Measurements from ENCODE around the gene FILIP1L.

FILIP1L gene

DNA sequence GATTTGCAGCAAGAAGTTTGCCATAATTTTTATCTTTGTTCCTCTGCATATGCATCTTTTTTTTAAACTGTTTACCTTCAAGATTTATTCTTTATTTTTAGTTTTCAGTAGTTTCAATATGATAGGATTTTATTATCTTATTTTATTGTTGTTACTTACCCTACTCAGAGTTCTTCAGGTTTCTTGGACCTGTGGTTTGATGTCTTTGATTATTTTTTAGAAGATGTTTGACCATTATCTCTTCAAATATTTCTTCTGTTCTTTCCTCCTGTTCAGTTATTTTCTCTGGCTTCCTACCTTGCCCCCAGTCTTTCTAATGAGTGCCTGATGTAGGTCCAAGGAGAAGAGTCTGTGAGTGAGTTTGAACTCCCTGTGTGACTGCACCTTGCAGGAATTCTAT is 137.7 kb downstream of the FILIP1L start:
- H3K27ac Mint-ChIP-seq = no peak overlapping the region
- intact Hi-C loops (cut with micrococcal nuclease) = no loop called here
- H3K36me3 Mint-ChIP-seq (ENCODE audit: low read depth) = no peaks in the 10 kb centered on the region
- peaks cover 9% of the 10 kb centered on the region for H3K4me1 Mint-ChIP-seq (ENCODE audit: low read depth)
- H3K9me3 Mint-ChIP-seq = no peaks in the 10 kb centered on the region
- no peaks in the 10 kb centered on the region for H3K27me3 Mint-ChIP-seq
- no peak overlapping the region for H3K4me3 Mint-ChIP-seq

DNA sequence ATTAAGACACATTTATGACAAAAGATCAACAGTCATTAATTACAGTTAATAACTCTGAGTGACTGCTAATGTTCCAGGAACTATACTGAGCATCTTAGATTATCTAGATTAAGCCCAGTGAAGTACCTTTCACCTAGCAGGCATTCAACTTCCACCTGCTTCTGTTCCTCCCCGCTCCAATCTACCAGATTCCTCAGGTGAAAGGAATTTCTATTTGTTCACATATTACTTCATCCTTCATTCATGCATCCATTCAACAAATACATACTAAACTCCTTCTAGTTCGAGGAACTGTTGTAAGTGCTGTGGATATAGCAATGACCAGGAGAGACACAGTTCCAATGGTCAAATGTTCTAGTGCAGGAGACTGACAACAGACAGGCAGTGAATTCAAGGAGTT is 139.3 kb downstream of the FILIP1L start:
- Mint-ChIP-seq H3K9me3 (no peaks in the 10 kb centered on the region), H3K27ac (no peak overlapping the region), H3K27me3 (no peaks in the 10 kb centered on the region), H3K4me1 (ENCODE audit: low read depth) (peaks cover 4% of the 10 kb centered on the region), H3K4me3 (no peak overlapping the region), H3K36me3 (ENCODE audit: low read depth) (no peaks in the 10 kb centered on the region)
- intact Hi-C loops (cut with micrococcal nuclease) = no loop called here

DNA sequence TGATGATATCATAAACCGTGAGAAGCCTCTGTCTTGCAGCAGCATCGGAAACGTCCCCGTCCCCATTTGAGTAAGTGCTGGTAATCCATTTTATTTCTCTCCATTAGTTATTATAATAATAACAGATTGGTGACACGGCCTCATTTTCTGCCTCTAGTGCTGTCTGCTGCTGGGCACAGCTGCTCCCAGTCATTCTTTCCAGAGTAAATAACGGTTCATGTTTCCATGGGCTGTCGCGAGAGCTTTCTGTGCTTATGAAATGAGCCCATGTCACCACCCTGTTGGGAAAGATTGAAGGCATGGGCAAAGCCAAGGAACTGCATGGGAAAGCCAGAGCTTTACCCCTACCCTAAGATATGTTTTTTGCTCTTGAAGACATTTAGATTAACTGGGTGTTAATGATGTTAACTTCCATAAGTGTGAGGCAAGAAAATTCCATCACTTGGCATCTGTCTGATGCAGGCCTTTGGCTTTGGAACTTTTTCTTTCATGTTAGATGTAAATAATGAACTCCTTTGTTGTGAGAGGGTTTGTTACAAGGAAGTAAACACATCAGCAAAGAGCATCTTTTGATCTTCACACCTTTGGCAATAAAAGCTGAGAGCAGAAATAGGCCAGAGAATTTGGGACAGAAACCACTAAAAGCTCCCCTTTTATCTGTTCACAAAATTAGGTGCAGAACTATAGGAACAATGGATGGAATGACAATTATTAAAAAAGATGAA is 141.8 kb downstream of the FILIP1L start:
- H3K4me3 Mint-ChIP-seq = no peak overlapping the region
- H3K9me3 Mint-ChIP-seq = no peaks in the 10 kb centered on the region
- peaks cover 11% of the 10 kb centered on the region for H3K4me1 Mint-ChIP-seq (ENCODE audit: low read depth)
- H3K27ac Mint-ChIP-seq = no peak overlapping the region
- H3K27me3 Mint-ChIP-seq = no peaks in the 10 kb centered on the region
- intact Hi-C loops (cut with micrococcal nuclease) = no loop called here
- no peaks in the 10 kb centered on the region for H3K36me3 Mint-ChIP-seq (ENCODE audit: low read depth)

DNA sequence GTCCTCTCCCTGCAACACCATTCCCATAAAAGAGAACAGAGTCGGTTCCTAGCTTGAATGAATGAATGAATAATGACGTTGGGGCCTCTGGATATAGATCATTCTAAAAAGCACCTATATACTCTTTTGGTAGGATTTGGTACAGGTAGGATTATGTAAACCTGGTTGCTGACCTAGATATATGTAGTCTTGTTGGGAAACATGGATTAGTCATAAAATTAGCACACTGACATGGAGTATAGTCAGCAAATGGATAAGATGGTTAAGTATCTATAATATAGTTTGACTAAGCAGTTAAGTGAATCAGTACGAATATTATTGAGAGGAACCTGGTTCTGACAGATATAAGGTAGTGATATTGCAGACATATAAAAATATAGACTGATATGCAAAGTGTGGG is 142.5 kb downstream of the FILIP1L start:
- no peak overlapping the region for H3K4me3 Mint-ChIP-seq
- intact Hi-C loops (cut with micrococcal nuclease) = no loop called here
- H3K27me3 Mint-ChIP-seq = no peaks in the 10 kb centered on the region
- H3K27ac Mint-ChIP-seq = no peak overlapping the region
- H3K9me3 Mint-ChIP-seq = no peaks in the 10 kb centered on the region
- no peaks in the 10 kb centered on the region for H3K36me3 Mint-ChIP-seq (ENCODE audit: low read depth)
- H3K4me1 Mint-ChIP-seq (ENCODE audit: low read depth) = peaks cover 11% of the 10 kb centered on the region

DNA sequence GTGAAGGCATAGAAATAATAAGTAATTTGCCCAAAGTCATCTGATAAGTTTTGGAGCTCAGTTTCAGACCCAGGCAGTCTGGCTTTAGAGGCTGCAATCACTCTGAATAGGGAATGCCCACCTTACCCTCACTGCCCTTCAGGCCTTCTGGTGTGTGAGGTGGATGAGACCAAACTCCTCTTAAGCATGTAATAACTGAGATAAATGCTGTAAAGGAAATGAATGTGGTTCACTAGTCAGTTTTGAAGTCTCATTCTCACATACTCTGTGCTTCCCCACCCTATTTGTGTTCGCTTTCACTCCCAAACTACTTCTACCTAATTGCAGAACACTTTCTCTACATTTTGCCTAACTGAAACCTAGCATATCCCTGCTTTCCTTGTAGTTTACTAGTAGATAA is 144.1 kb downstream of the FILIP1L start:
- no peaks in the 10 kb centered on the region for H3K9me3 Mint-ChIP-seq

DNA sequence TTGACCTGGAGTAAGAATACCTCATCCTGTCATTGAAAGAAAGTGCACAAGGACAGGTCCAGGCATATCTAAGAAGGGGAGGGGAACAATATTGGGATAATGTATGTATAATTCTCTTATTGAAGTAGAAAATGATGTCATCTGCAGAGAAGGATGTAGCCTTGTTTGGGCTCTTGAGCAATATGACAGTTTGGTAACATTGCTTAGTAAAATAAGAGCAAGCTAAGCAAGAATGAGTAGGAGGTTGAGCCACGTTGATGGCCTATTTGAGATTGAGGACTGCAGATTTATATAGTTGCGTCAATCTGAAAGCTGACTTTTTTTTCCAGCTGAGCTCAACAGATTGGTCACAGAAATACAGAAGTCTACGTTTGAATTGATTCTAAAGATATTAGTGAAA is 145.2 kb downstream of the FILIP1L start:
- Mint-ChIP-seq H3K36me3 (ENCODE audit: low read depth) (no peaks in the 10 kb centered on the region), H3K4me3 (no peak overlapping the region), H3K27ac (no peak overlapping the region), H3K27me3 (no peaks in the 10 kb centered on the region), H3K9me3 (no peaks in the 10 kb centered on the region), H3K4me1 (ENCODE audit: low read depth) (peaks cover 11% of the 10 kb centered on the region)
- intact Hi-C loops (cut with micrococcal nuclease) = no loop called here

More for the DNA sequence above, 144.1 kb downstream of the FILIP1L start:
- Mint-ChIP-seq H3K4me1 (ENCODE audit: low read depth) (peaks cover 11% of the 10 kb centered on the region), H3K27me3 (no peaks in the 10 kb centered on the region), H3K4me3 (no peak overlapping the region), H3K36me3 (ENCODE audit: low read depth) (no peaks in the 10 kb centered on the region), H3K27ac (no peak overlapping the region)
- intact Hi-C loops (cut with micrococcal nuclease) = no loop called here

DNA sequence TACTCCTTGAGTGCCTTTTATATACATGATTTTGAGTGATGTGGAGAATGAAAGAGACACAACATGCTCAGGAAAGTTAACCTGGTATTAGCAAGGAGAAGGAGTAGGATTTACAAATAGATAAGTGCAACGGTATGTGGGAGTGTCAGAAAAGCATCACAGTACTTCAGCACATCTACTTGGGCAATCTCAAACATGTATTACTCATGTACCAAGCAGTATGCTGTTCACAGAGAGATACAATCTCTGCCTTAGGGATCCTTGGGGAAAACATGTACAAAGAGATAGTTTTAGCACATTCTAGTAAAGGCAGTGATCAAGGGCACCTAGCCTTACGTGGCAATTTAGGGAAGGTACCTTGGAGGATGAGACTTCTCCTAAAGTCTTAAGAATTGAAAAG is 146.5 kb downstream of the FILIP1L start:
- Mint-ChIP-seq H3K27me3 (no peaks in the 10 kb centered on the region), H3K4me1 (ENCODE audit: low read depth) (peaks cover 11% of the 10 kb centered on the region), H3K27ac (no peak overlapping the region), H3K4me3 (no peak overlapping the region), H3K9me3 (no peaks in the 10 kb centered on the region), H3K36me3 (ENCODE audit: low read depth) (no peaks in the 10 kb centered on the region)
- intact Hi-C loops (cut with micrococcal nuclease) = no loop called here

DNA sequence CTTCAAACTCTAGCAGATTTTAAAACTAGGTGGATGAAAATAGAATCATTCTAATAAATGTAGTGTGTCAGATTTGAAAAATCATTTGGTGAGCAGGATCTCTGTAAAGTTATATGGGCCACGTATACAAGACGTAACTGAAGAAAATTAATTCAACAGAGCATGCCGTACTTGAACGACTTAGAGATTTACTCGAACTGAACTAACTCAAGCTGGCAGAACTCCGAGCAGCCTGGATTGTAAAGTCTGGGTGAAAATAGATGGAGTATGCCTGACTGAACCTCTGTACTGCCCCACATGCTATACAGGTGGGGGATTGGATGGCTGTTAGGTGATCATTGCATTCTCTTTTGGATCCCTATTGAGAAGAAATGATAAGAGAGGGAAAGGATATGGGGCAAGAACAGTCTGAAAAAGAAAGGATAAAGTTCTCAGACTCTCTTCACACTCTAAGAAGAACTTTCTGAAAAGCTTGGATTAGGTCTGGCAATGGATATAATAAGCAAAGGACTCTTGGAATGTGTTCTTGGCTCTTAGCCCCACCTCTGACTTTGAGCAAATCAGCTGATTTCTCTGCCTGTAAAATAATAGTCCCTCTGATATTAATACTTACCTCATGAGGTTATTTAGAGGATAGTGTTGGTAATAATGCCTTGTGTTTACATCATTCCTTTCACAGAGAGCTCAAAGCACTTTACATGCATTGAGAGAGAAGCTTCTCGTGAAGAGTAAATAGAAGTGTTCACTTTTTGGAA is 147.5 kb downstream of the FILIP1L start:
- Mint-ChIP-seq H3K36me3 (ENCODE audit: low read depth) (no peaks in the 10 kb centered on the region), H3K4me3 (no peak overlapping the region), H3K4me1 (ENCODE audit: low read depth) (peaks cover 11% of the 10 kb centered on the region), H3K27ac (no peak overlapping the region), H3K27me3 (no peaks in the 10 kb centered on the region), H3K9me3 (no peaks in the 10 kb centered on the region)
- intact Hi-C loops (cut with micrococcal nuclease) = no loop called here

DNA sequence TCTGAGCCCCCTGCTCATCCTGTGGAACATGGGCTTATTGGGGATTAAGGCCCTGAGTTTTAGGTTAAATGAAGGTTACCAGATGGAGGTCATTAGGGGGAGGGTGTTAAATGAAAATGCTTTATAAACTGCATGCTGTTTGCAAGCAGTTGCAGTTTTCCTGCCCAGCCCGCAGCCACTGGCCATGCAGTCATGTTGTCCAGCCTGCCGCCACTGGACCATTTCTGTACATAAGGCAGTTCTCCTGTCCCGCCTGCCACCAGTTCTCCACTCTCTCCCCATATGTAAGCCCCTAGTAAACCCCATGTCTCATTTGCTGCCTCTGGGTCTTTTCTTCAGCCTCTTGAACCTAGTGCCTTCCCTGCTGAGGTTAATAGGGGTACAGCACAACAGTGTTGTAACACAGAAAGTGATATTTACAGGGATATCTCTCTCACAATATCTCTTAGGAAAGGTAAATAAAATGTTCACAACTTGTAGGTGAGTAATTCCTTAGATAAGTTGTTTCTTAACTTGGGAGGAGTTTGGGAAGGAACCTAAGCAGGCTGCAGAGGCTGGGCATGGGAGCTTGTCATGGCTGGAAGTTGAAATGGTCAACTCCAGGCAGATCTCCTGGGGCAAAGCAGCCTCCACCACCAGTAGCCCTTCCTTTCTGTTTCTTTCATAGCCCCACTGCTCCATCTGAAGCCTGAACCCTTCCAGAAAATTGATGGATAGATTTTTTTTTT is 148.5 kb downstream of the FILIP1L start:
- H3K4me1 Mint-ChIP-seq (ENCODE audit: low read depth) = peaks cover 11% of the 10 kb centered on the region
- no peaks in the 10 kb centered on the region for H3K27me3 Mint-ChIP-seq
- H3K4me3 Mint-ChIP-seq = no peak overlapping the region
- no peaks in the 10 kb centered on the region for H3K9me3 Mint-ChIP-seq
- H3K27ac Mint-ChIP-seq = no peak overlapping the region
- H3K36me3 Mint-ChIP-seq (ENCODE audit: low read depth) = no peaks in the 10 kb centered on the region
- intact Hi-C loops (cut with micrococcal nuclease) = no loop called here

DNA sequence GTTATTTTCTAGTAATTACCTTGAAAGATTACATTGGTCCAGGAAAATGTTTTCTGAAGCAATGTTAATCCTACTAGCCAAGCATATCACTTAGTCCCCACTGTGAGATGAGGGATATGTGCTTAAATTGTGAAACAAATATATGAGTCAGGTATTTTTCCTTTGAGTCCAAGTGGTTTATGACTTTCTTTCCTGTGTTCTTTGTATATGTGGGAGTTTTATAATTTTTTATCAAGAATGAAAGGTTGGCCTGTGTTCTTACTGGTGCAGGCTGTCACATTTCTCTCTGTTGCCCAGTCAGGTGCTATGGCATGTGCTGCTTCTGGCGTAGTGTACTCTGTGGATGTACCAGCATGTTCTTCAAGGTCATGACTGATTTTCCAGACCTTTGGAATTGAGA is 149.2 kb downstream of the FILIP1L start:
- H3K4me1 Mint-ChIP-seq (ENCODE audit: low read depth) = peaks cover 11% of the 10 kb centered on the region
- no peaks in the 10 kb centered on the region for H3K9me3 Mint-ChIP-seq
- H3K27me3 Mint-ChIP-seq = no peaks in the 10 kb centered on the region
- H3K27ac Mint-ChIP-seq = no peak overlapping the region
- H3K4me3 Mint-ChIP-seq = no peak overlapping the region
- intact Hi-C loops (cut with micrococcal nuclease) = no loop called here
- no peaks in the 10 kb centered on the region for H3K36me3 Mint-ChIP-seq (ENCODE audit: low read depth)

DNA sequence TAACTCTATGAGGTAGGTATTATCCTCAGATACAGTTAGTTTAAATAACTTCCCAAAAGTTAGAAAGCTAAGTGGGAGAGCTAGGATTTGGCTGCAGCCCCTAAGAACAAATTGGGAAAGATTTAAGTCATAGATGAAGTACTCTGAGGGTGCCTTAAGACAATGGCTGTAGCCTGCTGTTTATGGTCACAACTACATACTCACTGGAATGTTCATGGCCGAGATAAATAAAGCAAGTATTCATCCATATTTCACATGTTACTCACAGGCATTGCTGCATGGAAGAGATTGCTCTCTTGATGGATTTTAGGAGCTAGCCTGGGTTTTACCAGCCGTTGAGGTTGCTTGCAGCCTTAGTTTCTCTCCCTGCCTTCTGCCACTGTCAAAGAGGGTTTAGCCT is 151.6 kb downstream of the FILIP1L start:
- H3K9me3 Mint-ChIP-seq = no peaks in the 10 kb centered on the region
- no peaks in the 10 kb centered on the region for H3K27me3 Mint-ChIP-seq
- H3K4me1 Mint-ChIP-seq (ENCODE audit: low read depth) = no peaks in the 10 kb centered on the region
- no peak overlapping the region for H3K4me3 Mint-ChIP-seq
- intact Hi-C loops (cut with micrococcal nuclease) = no loop called here
- no peaks in the 10 kb centered on the region for H3K36me3 Mint-ChIP-seq (ENCODE audit: low read depth)
- H3K27ac Mint-ChIP-seq = no peak overlapping the region

DNA sequence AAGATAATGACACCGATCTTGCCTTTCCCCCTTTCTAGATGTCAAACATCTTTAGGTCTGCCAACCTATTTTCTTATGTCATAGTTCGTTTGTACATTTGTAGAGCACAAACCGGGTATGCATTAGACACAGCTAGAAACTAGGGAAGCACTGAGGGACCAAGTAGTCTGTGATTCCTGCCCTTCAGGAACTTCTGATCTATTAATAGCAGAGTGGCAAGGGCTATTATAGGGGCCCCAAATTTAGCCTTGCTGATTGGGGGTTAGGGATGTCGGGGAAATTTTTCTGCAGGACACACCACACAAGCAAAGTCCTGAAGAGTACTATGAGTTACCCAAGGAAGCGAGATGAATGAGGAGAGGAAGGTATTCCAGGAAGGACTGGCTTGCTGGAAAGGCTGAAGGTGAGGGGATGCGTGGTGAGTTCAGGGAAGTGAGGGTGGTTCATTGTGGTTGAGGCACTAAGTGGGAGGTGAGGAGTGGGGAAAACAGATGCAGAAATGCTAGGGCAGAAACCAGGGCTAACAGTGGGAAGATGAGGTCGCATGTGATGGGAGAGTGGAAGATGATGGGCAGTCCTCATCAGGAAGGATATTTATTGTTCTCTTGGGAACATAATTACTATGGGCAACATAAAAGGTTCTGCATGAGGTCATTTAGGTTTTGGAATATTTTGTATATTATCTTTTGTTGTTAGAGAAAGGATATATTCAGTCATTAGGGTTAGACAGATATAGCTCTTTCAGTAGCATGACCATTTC is 152.4 kb downstream of the FILIP1L start:
- H3K27me3 Mint-ChIP-seq = no peaks in the 10 kb centered on the region
- H3K36me3 Mint-ChIP-seq (ENCODE audit: low read depth) = no peaks in the 10 kb centered on the region
- intact Hi-C loops (cut with micrococcal nuclease) = no loop called here
- H3K27ac Mint-ChIP-seq = no peak overlapping the region
- no peaks in the 10 kb centered on the region for H3K4me1 Mint-ChIP-seq (ENCODE audit: low read depth)
- no peak overlapping the region for H3K4me3 Mint-ChIP-seq
- no peaks in the 10 kb centered on the region for H3K9me3 Mint-ChIP-seq

DNA sequence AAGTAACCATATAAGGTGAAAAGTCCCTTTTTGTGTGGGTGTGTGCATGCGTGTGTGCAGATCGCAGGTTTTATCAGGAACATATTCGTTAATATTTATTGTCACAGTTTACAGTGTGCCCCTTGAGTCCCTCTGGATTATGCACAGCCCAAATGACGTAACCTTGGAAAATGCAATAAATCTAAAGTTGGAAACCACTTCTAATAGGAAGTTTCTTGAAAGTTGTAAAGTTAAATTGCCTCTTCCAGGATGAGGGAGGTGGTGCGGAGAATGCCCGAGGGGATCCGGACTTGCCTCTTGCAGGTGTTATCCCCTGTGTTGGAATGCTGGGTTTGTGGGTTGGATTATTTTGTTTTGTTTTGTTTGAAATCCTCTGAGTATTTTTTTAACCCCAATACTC is 153.4 kb downstream of the FILIP1L start:
- H3K27ac Mint-ChIP-seq = no peak overlapping the region
- intact Hi-C loops (cut with micrococcal nuclease) = no loop called here
- H3K27me3 Mint-ChIP-seq = no peaks in the 10 kb centered on the region
- H3K9me3 Mint-ChIP-seq = no peaks in the 10 kb centered on the region
- H3K36me3 Mint-ChIP-seq (ENCODE audit: low read depth) = no peaks in the 10 kb centered on the region
- peaks cover 4% of the 10 kb centered on the region for H3K4me1 Mint-ChIP-seq (ENCODE audit: low read depth)
- H3K4me3 Mint-ChIP-seq = no peak overlapping the region

Data from dendritic cell treated with granulocyte-macrophage colony-stimulating factor and Interleukin-4, amounts not matched to agents 40 ng/mL and 50 ng/mL, for 4 days (primary cell).